ENCODE results near the gene LTC4S. TPM values are rescaled to one million over a fixed set of nuclear protein-coding genes. Genes with fewer than 3 reads are reported as not detected.
A peak's percentile ranks its signal among the peaks of the same experiment; 100 is the strongest.

The LTC4S gene
- polyA plus RNA-seq, 2 of the 4 experiments (the other 2 are of a cell fraction), result not detected

DNA sequence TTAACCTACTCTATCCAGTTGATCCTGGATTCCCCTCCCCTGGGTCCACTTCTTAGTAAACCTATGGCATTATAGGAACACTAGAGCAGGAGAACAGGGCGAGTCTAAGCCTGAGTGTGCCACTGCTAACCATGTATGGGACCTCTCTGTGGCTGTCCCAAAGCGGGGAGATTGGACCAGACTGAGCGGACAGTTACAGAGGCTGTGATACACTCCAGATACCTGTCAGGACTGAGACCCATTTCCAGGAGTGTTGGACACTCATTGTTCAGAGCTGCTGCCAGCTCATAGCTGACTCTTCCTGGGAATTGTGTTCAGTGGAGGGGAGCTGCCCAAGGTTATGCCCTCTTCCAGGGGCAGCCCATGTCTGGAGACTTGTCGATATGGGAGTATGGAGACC lies 11.9 kb upstream of the LTC4S start:
- 91% methylated on average over 4 of the region's 4 CpGs for WGBS (ENCODE audit: missing lambda C conversion rate)
- DNase-seq (ENCODE audit: low read depth in 1 of 2, low spot score in 1 of 2) (no peak), FAIRE-seq (no peak), ATAC-seq (no peak)
- Histone ChIP-seq H3K4me2 (no peak overlapping the region), H3K27ac (no peak overlapping the region), H3K4me1 (no peaks in the 10 kb centered on the region), H3K4me3 (no peak overlapping the region), H3K9me3 (no peaks in the 10 kb centered on the region)
- POLR2A ChIA-PET, result no interaction called here
- CTCF ChIA-PET, result interaction anchor here (1.0 to 9.3 kb wide), 6 partner anchors 11 to 22 kb away, joined by 3 to 68 read pairs (median 3); partner anchors contain the start of gene LTC4S
- TF ChIP-seq, protein P1, sequence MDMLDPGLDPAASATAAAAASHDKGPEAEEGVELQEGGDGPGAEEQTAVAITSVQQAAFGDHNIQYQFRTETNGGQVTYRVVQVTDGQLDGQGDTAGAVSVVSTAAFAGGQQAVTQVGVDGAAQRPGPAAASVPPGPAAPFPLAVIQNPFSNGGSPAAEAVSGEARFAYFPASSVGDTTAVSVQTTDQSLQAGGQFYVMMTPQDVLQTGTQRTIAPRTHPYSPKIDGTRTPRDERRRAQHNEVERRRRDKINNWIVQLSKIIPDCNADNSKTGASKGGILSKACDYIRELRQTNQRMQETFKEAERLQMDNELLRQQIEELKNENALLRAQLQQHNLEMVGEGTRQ (IDR thresholded peaks at IDR 0.05), result no peak
- TF ChIP-seq, protein P2, sequence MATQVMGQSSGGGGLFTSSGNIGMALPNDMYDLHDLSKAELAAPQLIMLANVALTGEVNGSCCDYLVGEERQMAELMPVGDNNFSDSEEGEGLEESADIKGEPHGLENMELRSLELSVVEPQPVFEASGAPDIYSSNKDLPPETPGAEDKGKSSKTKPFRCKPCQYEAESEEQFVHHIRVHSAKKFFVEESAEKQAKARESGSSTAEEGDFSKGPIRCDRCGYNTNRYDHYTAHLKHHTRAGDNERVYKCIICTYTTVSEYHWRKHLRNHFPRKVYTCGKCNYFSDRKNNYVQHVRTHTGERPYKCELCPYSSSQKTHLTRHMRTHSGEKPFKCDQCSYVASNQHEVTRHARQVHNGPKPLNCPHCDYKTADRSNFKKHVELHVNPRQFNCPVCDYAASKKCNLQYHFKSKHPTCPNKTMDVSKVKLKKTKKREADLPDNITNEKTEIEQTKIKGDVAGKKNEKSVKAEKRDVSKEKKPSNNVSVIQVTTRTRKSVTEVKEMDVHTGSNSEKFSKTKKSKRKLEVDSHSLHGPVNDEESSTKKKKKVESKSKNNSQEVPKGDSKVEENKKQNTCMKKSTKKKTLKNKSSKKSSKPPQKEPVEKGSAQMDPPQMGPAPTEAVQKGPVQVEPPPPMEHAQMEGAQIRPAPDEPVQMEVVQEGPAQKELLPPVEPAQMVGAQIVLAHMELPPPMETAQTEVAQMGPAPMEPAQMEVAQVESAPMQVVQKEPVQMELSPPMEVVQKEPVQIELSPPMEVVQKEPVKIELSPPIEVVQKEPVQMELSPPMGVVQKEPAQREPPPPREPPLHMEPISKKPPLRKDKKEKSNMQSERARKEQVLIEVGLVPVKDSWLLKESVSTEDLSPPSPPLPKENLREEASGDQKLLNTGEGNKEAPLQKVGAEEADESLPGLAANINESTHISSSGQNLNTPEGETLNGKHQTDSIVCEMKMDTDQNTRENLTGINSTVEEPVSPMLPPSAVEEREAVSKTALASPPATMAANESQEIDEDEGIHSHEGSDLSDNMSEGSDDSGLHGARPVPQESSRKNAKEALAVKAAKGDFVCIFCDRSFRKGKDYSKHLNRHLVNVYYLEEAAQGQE (IDR thresholded peaks at IDR 0.05), result no peak
- TF ChIP-seq NFE2L2 (conservative IDR thresholded peaks at IDR 0.05; ENCODE audit: low read length), result no peak
- no peak for TF ChIP-seq POLR2AphosphoS2 (conservative IDR thresholded peaks at IDR 0.05; ENCODE audit: low read length)
- TF ChIP-seq, protein P3, sequence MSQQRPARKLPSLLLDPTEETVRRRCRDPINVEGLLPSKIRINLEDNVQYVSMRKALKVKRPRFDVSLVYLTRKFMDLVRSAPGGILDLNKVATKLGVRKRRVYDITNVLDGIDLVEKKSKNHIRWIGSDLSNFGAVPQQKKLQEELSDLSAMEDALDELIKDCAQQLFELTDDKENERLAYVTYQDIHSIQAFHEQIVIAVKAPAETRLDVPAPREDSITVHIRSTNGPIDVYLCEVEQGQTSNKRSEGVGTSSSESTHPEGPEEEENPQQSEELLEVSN (IDR thresholded peaks at IDR 0.05; ENCODE audit: borderline replicate concordance, low read depth), result no peak
- TF ChIP-seq BHLHE40 (IDR thresholded peaks at IDR 0.05; ENCODE audit: low read depth, low read length), result no peak
- TF ChIP-seq, protein P4, sequence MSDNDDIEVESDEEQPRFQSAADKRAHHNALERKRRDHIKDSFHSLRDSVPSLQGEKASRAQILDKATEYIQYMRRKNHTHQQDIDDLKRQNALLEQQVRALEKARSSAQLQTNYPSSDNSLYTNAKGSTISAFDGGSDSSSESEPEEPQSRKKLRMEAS (IDR thresholded peaks at IDR 0.05), result no peak

DNA sequence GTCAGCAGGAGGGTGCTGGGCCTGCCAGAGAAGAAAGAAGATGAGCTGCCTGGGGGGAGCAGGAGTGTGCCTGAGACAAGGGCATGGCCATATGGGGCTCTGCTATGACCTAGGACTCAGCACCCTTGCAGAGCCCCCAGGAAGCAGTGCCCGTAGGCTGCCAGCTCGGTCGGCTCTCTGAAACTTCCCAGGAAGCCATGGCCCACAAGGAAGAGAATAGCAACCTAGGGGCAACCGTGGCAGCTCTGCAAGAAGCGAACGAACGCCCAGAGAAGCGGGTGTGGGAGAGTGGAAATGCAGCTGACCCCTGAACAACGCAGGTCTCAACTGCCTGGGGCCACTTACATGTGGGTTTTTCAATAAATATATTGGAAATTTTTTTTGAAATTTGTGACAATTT lies 10.7 kb upstream of the LTC4S start:
- FAIRE-seq, result no peak
- no peaks in the 10 kb centered on the region for H3K9me3 ChIP-seq

DNA sequence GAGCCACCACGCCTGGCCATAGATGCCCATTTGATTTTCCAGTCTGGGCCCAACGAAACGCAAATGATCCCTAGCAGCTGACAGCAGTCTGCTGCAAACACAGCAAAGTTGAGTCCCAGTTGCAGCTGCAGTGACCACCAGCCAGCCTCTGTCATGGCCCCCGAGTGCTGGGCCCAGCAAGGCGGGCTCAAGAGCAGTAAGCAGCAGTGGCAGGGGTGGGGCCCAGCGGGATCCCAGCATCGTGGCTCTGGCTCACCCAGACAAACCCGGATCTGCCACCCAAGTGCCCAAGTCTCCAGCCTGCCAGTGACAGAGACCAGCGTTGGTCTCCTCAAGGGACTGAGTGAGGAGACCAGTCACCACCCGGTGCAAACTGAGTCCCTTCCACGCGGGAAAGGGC lies 6.9 kb upstream of the LTC4S start:
- no peak for FAIRE-seq
- no peak for DNase-seq (ENCODE audit: low read depth in 1 of 2, low spot score in 1 of 2)
- ATAC-seq, result peak; percentile 9 to 17; a peak in 2 of 6 replicates
- Histone ChIP-seq H3K4me3 (no peak overlapping the region), H3K9me3 (no peaks in the 10 kb centered on the region), H3K4me1 (no peaks in the 10 kb centered on the region), H3K4me2 (no peak overlapping the region), H3K27ac (no peak overlapping the region)
- CTCF ChIA-PET, result interaction anchor here (0.8 to 2.8 kb wide), 5 partner anchors 9 to 33 kb away, joined by 3 to 13 read pairs (median 5); no protein-coding TSS in a partner anchor
- 67% methylated on average over 10 of the region's 12 CpGs for WGBS (ENCODE audit: missing lambda C conversion rate)
- POLR2A ChIA-PET, result no interaction called here
- TF ChIP-seq, protein P4 (IDR thresholded peaks at IDR 0.05), result no peak
- TF ChIP-seq, protein P1 (IDR thresholded peaks at IDR 0.05), result no peak
- TF ChIP-seq KDM1A (IDR thresholded peaks at IDR 0.05; ENCODE audit: low read depth), result no peak
- no peak for TF ChIP-seq ZC3H11A (IDR thresholded peaks at IDR 0.05)
- no peak for TF ChIP-seq NR3C1 (IDR thresholded peaks at IDR 0.05)
- TF ChIP-seq MYC (IDR thresholded peaks at IDR 0.05; ENCODE audit: borderline replicate concordance, low read length), result no peak
- TF ChIP-seq NPAS2 (CRISPR knock-in tag; IDR thresholded peaks at IDR 0.05; ENCODE audit: borderline replicate concordance), result no peak
- TF ChIP-seq HOXB5 (CRISPR knock-in tag; IDR thresholded peaks at IDR 0.05), result no peak
- TF ChIP-seq ZNF302 (CRISPR knock-in tag; IDR thresholded peaks at IDR 0.05), result no peak
- no peak for TF ChIP-seq ESRRA (IDR thresholded peaks at IDR 0.05; ENCODE audit: borderline replicate concordance, low read length)
- no peak for TF ChIP-seq GATA3 (IDR thresholded peaks at IDR 0.05; ENCODE audit: borderline replicate concordance)
- TF ChIP-seq, protein P5, sequence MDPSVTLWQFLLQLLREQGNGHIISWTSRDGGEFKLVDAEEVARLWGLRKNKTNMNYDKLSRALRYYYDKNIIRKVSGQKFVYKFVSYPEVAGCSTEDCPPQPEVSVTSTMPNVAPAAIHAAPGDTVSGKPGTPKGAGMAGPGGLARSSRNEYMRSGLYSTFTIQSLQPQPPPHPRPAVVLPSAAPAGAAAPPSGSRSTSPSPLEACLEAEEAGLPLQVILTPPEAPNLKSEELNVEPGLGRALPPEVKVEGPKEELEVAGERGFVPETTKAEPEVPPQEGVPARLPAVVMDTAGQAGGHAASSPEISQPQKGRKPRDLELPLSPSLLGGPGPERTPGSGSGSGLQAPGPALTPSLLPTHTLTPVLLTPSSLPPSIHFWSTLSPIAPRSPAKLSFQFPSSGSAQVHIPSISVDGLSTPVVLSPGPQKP (IDR thresholded peaks at IDR 0.05; ENCODE audit: low read depth, low read length), result no peak

More for the DNA sequence above, 10.7 kb upstream of the LTC4S start:
- CTCF ChIA-PET, result interaction anchor here (0.7 to 9.3 kb wide), 5 partner anchors 13 to 225 kb away, joined by 3 to 68 read pairs (median 10); partner anchors contain the start of gene LTC4S
- ATAC-seq (no peak; a peak in 1 of 6 replicates), DNase-seq (ENCODE audit: low read depth in 1 of 2, low spot score in 1 of 2) (no peak)
- Histone ChIP-seq H3K27ac (no peak overlapping the region), H3K4me1 (no peaks in the 10 kb centered on the region), H3K4me3 (no peak overlapping the region), H3K4me2 (no peak overlapping the region)
- TF ChIP-seq HOXB5 (CRISPR knock-in tag; IDR thresholded peaks at IDR 0.05) (no peak), TP53 (CRISPR knock-in tag; IDR thresholded peaks at IDR 0.05) (no peak), CHD4 (IDR thresholded peaks at IDR 0.05; ENCODE audit: borderline replicate concordance) (no peak), CBX2 (IDR thresholded peaks at IDR 0.05; ENCODE audit: borderline replicate concordance, low read depth) (no peak), ZC3H11A (IDR thresholded peaks at IDR 0.05) (no peak), GATA3 (IDR thresholded peaks at IDR 0.05; ENCODE audit: borderline replicate concordance) (no peak), JUNB (IDR thresholded peaks at IDR 0.05) (no peak), RFX5 (IDR thresholded peaks at IDR 0.05) (no peak), TFCP2L1 (CRISPR knock-in tag; IDR thresholded peaks at IDR 0.05) (no peak), HDAC2 (IDR thresholded peaks at IDR 0.05) (no peak)
- TF ChIP-seq, protein P6, sequence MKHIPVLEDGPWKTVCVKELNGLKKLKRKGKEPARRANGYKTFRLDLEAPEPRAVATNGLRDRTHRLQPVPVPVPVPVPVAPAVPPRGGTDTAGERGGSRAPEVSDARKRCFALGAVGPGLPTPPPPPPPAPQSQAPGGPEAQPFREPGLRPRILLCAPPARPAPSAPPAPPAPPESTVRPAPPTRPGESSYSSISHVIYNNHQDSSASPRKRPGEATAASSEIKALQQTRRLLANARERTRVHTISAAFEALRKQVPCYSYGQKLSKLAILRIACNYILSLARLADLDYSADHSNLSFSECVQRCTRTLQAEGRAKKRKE (CRISPR knock-in tag; IDR thresholded peaks at IDR 0.05; ENCODE audit: low read depth), result no peak
- TF ChIP-seq, protein P7, sequence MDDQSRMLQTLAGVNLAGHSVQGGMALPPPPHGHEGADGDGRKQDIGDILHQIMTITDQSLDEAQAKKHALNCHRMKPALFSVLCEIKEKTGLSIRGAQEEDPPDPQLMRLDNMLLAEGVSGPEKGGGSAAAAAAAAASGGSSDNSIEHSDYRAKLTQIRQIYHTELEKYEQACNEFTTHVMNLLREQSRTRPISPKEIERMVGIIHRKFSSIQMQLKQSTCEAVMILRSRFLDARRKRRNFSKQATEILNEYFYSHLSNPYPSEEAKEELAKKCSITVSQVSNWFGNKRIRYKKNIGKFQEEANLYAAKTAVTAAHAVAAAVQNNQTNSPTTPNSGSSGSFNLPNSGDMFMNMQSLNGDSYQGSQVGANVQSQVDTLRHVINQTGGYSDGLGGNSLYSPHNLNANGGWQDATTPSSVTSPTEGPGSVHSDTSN (IDR thresholded peaks at IDR 0.05), result no peak
- POLR2A ChIA-PET, result interaction anchor here (0.7 kb wide), 1 partner anchor 13 kb away, joined by 3 read pairs; no protein-coding TSS in a partner anchor
- WGBS (ENCODE audit: missing lambda C conversion rate), result 94% methylated on average over 9 of the region's 9 CpGs
